ENCODE measurements around the gene TSPAN18.

The TSPAN18 gene

DNA sequence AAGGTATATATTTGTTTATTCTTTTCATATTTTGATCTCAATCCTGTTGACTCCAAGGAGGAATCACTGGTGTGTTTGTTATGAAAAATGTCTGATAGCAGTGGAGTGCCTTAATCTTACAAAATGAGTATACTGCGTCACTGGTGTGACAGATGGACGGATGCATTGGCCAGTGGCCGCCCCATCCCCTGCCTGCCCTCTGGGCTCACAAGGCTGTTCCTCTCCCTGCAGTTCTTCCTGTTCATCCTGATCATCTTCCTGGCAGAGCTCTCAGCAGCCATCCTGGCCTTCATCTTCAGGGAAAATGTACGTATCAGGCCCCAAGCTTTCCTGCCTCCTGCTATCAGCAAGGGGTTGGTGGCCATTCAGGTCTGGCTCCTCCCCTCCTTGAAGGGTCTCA lies 191.0 kb downstream of the TSPAN18 start:
- H3K4me3 ChIP-seq (ENCODE audit: low read length), result no peak overlapping the region
- TF ChIP-seq ZNF274 (IDR thresholded peaks at IDR 0.05; ENCODE audit: low read depth, low read length), result no peak

DNA sequence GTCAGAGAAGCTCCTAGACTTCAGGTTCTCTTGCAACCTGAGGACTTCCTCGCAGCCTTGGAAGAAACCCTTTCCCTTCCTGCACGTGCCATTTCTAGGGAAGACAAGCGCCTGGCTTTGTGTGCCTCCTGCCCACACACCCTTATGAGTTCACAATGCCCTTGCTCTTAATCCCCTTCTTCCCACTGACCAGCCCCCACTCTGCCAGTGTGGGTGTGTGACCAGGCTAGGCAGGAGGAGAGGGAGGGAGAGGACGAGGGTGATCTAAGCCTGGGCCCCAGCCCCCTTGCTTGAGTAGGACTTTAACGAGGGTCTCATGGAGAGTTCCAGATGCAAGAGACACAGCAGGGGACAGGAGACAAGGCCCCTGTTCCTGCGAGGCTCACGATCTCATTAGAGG lies 193.7 kb downstream of the TSPAN18 start:
- no peak for TF ChIP-seq ZNF274 (IDR thresholded peaks at IDR 0.05; ENCODE audit: low read depth, low read length)
- H3K4me3 ChIP-seq (ENCODE audit: low read length), result no peak overlapping the region

DNA sequence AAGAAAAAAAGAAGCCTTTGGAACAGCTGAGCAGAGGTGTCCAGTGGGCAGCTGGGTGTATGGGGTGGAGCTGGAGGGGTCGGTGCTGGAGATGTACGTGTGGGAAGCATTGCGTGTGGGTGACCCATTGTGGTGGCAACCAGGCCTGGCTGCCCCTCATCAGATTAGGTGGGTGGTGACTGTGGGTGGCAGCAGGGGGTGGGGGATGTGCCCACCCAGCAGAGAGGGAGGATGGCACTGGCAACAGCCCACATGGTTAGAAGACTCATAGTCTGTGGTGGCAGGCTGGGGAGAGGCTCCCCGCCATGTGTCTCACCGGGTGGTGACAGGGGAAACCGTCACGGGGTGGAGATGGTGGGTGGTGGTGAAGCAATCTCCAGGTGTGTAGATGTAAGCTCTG lies 196.4 kb downstream of the TSPAN18 start:
- H3K4me3 ChIP-seq (ENCODE audit: low read length), result no peak overlapping the region
- TF ChIP-seq ZNF274 (IDR thresholded peaks at IDR 0.05; ENCODE audit: low read depth, low read length), result no peak

DNA sequence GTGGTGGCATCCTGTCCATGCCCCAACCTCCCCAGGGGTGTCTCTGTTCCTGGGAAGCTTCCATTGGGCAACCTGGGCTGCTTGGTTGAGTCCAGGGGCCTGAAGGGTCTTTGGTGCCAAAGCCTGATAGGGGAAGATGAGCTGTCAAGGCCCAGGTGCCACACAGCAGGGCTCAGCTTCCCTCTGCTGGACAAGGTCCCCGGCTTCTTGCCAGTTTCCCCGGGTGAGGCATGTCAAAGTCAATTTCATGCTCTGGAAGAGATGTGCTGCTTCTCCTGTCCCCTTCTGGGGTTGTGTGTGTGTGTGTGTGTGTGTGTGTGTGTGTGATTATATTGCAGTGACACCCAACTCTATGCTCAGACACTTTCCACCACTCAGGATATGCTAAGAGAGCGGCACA lies 197.0 kb downstream of the TSPAN18 start:
- TF ChIP-seq ZNF274 (IDR thresholded peaks at IDR 0.05; ENCODE audit: low read depth, low read length), result no peak
- no peak overlapping the region for H3K4me3 ChIP-seq (ENCODE audit: low read length)

DNA sequence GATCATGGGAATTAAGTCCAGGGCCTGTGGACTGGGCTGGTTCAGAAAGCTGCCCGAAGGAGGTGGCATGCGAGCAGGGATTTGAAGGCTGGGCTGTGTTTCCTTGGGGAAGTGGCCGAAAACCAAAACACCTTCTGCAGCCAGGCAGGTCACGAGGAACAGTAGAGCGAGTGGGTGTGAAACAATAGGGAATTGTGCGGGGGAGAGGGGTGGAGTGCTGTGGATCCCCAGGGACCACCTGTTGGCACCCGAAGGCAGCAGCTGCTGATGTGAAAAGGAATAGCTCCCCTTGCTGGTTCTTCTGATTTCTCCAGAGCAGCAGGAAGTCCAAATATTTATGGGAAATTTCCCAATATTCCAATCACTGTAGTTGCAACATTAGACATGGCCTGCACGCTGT lies 199.3 kb downstream of the TSPAN18 start:
- no peak overlapping the region for H3K4me3 ChIP-seq (ENCODE audit: low read length)

DNA sequence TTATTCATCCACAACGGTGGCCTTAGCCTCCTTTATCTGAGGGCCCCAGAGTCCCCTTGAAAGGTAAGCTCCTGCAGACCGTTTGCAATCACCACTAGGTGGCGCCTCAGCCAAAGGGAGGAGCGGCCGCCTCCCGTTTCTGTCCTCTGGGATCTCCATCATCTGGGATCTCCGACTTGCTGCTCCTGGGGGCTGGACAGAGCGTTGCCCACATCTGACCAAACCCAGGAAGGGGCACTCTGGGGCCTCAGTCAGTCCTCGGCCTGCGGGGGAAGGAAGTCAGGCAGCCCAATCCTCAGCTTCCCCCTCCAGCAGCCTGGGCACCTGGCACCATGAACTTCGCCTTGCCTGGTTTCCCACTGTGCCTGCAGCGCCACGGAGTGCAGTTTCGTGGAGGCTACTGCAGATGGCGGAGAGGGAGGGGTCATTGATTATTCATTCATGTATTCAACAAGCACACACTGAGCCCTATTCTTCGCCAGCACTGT lies 200.5 kb downstream of the TSPAN18 start:
- TF ChIP-seq ZNF274 (IDR thresholded peaks at IDR 0.05; ENCODE audit: low read depth, low read length), result no peak
- no peak overlapping the region for H3K4me3 ChIP-seq (ENCODE audit: low read length)

More for the DNA sequence above, 199.3 kb downstream of the TSPAN18 start:
- TF ChIP-seq ZNF274 (IDR thresholded peaks at IDR 0.05; ENCODE audit: low read depth, low read length), result no peak

DNA sequence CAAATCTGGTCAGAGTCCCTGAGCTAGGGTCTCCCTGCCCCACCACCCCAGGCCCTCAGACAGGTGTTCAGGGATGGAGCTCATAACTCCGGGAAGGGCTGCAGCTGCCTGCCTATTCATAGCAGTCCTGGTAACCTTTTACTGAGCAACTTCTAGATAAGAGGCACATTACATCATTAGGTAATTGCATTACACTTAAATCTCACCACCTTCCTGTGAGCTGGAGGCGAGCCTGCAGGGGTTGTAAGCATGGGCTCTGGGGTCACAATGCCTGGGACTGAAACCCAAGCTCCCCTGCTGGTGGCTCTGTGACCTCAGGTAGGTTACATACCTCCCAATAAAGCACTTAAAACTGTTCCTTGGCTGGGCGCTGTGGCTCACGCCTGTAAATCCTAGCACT lies 201.4 kb downstream of the TSPAN18 start:
- H3K4me3 ChIP-seq (ENCODE audit: low read length), result no peak overlapping the region
- TF ChIP-seq ZNF274 (IDR thresholded peaks at IDR 0.05; ENCODE audit: low read depth, low read length), result no peak

DNA sequence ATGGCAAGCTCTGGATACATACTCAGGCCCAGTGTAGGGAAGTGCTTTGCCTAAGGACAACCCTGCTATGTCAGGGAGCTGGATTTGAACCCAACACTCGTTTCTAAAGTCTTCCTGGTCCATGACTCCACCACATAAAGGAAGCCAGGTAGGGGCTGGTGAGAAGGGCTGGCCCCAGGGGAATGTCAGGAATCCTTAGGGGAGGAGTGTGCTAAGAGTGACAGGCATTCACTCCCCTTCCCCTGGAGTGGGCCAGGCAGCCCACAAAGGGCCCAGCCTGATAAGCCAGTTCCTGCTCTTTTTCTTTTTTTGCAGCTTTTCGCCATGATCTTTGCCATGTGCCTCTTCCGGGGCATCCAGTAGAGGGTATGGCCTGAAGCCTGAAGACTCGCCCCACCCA lies 202.1 kb downstream of the TSPAN18 start:
- no peak for TF ChIP-seq ZNF274 (IDR thresholded peaks at IDR 0.05; ENCODE audit: low read depth, low read length)
- H3K4me3 ChIP-seq (ENCODE audit: low read length), result no peak overlapping the region

DNA sequence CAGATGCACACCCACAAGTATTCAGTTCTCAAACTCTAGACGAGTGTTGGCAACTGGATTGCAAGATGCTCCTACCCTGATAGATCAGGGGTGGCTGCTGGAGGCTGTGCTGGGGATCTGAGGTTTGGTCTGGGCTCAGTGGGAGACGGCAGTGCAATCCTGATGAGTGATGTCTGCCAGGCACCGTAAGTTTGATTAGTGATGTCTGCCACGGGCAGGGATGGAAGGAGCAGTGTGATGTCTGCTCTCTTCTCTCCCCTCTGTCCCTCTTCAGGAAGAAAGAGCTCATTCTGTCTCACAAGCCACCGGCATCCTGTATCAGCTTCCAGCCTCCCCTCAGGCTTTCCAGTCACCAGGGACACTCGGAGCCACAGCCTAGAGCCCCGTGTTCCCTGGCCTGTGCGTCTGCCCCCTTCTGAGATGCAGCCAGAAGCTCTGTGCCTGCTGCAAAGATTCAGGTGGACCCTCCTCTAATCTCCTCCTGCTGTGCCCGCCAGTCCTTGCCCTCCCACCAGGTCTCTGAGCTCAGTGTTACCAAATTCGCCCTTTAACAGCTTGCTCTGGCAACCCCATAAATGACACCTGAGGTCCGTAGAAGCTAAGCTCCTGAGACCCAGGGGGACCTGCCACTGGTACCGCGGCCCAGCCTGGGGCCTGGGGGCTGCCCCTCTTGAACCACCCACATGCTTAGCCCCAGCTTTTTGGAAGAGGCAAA lies 204.0 kb downstream of the TSPAN18 start:
- no peak overlapping the region for H3K4me3 ChIP-seq (ENCODE audit: low read length)
- TF ChIP-seq ZNF274 (IDR thresholded peaks at IDR 0.05; ENCODE audit: low read depth, low read length), result no peak

DNA sequence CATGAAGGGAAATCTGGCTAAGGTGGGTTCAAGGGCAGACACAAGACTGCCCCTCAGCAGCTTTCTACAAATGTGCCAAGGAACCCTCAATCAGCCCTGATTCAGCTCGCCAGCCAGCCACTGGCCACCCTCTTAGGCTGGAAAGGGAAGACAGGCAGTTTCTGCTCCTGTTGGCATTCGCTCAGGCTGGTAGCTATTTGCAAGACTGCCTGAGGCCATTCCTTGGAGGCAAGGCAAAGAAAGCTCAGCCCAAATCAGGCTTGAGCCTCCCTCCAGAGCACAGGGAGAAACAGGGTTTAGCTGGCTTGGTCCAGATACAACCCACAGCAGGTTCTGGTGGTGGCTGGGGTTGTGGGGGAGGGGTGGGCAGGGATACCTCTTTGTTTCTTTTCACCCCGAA lies 204.7 kb downstream of the TSPAN18 start:
- no peak for TF ChIP-seq ZNF274 (IDR thresholded peaks at IDR 0.05; ENCODE audit: low read depth, low read length)
- no peak overlapping the region for H3K4me3 ChIP-seq (ENCODE audit: low read length)

DNA sequence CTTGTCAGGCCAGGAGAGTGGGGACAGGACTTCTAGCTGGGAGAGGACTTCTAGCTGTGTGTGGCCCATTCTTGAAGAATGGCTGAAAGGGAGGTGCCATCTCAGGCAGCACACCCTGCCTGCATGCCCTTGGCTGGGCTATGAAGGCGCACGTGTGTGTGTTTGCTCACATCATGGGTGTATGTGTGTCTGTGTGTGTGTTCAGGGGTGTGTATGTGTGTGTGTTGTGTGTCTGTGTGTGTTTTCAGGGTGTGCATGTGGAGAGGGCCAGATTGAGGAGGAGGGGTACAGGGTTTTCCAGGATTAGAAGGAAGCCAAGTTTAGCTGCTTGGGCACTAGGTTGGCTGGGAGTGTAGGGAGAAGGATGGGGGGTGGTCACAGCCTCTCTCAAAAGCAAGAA lies 207.3 kb downstream of the TSPAN18 start:
- no peak overlapping the region for H3K4me3 ChIP-seq (ENCODE audit: low read length)
- TF ChIP-seq ZNF274 (IDR thresholded peaks at IDR 0.05; ENCODE audit: low read depth, low read length), result no peak

DNA sequence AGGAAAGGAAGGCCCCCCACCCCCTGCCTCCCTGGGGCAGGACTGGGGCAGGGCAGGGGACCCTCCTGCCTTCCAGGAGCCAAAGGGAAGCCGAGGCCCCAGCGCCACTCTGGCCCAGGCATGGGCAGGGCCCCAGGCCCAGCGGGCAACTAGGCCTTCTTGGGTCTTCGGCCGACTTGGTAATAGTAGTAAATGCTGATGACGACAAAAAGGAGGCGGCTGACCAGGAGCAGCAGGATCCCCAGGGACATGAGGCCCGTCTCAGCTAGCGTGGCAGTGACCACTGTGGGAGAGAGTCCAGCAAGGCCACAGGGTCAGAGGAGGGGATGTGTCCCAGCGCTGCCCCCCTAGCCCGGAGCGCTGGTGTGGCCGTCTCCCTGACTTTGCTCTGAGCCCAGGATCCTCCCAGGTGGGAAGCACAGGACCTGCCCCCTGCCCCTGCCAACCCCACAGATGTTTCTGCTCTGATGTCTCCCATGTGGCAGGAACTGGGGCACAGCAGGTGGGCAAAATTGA lies 208.0 kb downstream of the TSPAN18 start:
- H3K4me3 ChIP-seq (ENCODE audit: low read length), result no peak overlapping the region
- no peak for TF ChIP-seq ZNF274 (IDR thresholded peaks at IDR 0.05; ENCODE audit: low read depth, low read length)

DNA sequence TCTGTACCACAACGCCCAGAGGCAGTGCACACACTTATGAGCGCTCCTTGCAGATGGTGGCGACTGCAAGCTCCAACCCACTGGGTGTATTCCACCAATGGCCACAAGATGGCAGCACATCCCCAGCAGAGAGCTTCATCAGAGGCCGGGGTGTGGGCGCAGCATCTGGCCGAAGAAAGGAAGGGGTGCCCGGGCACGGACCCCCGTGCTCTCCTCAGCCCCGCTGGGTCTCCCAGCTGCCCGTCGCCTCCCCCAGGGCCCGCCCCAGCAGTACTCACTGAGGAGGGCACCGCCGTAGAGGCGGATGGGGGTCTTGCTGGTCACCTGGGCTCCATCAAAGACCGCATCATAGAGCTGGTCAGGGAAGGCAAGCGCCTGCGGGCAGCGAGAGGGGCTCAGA lies 209.8 kb downstream of the TSPAN18 start:
- no peak overlapping the region for H3K4me3 ChIP-seq (ENCODE audit: low read length)
- no peak for TF ChIP-seq ZNF274 (IDR thresholded peaks at IDR 0.05; ENCODE audit: low read depth, low read length)

DNA sequence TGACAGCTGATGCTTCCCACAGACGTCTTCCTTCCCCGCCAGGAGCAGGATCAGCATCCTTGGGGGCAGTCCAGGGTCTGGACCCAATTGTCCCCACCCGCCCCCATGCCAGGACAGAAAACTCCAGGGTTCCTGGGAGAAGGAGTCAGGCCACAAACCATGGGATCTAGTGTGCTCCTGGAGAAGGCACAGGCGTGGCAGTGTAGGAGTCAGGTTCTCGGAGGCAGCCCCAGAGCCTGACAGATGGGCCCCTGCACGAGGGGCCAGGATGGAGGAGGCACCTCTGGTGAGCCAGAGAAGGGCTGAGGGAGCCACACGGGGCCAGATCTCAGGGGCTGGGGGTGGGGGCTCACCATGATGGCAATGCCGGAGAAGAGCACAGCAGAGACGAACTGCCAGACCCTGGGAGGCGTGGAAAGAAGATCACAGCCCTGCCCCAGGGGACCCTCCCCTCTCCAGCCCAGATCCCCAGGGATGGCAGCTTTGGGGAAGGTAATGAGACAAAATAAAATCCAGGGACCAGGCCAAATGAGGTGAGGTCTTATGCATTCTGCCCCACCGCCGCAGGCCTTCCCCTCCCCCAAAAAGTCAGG lies 210.3 kb downstream of the TSPAN18 start:
- no peak overlapping the region for H3K4me3 ChIP-seq (ENCODE audit: low read length)
- TF ChIP-seq ZNF274 (IDR thresholded peaks at IDR 0.05; ENCODE audit: low read depth, low read length), result no peak

DNA sequence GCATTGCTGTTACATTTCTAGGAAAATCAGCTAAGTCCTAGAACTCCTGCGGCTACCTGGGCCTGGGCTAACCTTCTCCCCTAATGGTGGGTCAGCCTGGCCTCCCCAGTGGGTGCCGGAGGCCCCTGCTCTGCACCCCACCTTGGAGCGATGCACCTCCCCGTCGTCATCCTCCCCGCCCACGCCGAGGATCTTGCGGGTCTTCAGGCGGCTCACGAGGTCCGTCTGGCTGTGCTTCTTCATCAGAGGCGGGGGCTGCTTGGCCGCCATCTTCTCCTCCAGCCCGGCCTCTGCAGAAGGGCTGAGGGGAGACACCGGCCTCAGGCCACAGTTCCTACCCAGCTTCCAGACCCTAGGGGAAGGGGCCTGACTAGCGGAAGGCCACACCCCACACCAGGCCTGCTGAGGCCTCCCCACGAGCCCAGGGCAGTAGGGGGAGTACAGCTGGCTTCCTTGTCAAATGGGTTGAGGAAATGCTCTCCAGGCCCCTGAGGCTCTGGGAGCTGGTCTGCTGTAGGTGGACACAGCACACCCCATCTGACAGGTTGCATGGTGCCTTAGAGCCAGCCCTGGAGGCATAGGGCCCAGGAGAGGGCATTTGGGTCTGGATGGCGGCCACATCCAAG lies 211.4 kb downstream of the TSPAN18 start:
- TF ChIP-seq ZNF274 (IDR thresholded peaks at IDR 0.05; ENCODE audit: low read depth, low read length), result no peak
- H3K4me3 ChIP-seq (ENCODE audit: low read length), result no peak overlapping the region

Measured in GM08714 (cell line).